BE2C (cell line): ENCODE results near the gene ZNF814.
"Not testable (repeated sequence)": the region's sequence is repeated elsewhere in the genome, so short reads cannot be mapped to it uniquely, and the experiment has no call there.

Source experiments
- DNase-seq: peaks from one replicate; pipeline ENCODE4 v3.0.0-alpha.2; 2020
- H3K27me3 ChIP-seq: fragments of 250-450 bp; sonication (Bioruptor Pico); 2 replicates; pipeline ENCODE4 v1.5.1; 2020; ENCODE audit warnings: mild to moderate bottlenecking
- H3K36me3 ChIP-seq: fragments of 250-450 bp; sonication (Bioruptor Pico); 2 replicates; pipeline ENCODE4 v1.5.1; 2020; ENCODE audit warnings: mild to moderate bottlenecking
- H3K4me1 ChIP-seq: fragments of 250-450 bp; sonication (Bioruptor Pico); 2 replicates; pipeline ENCODE4 v1.5.1; 2020
- H3K4me3 ChIP-seq: 2 replicates; pipeline ENCODE4 v1.5.1; 2011; ENCODE audit warnings: low read depth, low read length
- H3K9me3 ChIP-seq: fragments of 250-450 bp; sonication (Bioruptor Pico); 2 replicates; pipeline ENCODE4 v1.5.1; 2020
- CTCF ChIP-seq: IDR thresholded peaks from 2 replicates; pipeline ENCODE4 v1.5.1; 2012; ENCODE audit warnings: mild to moderate bottlenecking, low read depth, low read length

The ZNF814 gene

GRCh38 chr19:57867868-57868492, 20.9 kb downstream of the ZNF814 start:
- no peaks in the 10 kb centered on the region; the same call in 1 of the 2 replicates for H3K9me3 ChIP-seq
- no peaks in the 10 kb centered on the region for H3K27me3 ChIP-seq
- no peaks in the 10 kb centered on the region for H3K4me1 ChIP-seq
- H3K36me3 ChIP-seq = peaks cover 69% of the 10 kb centered on the region
- no peak for DNase-seq
- TF ChIP-seq CTCF = no peak
- no peak overlapping the region for H3K4me3 ChIP-seq

GRCh38 chr19:57862351-57862750, 26.5 kb downstream of the ZNF814 start:
- not testable (repeated sequence) for H3K9me3 ChIP-seq, H3K4me1 ChIP-seq, DNase-seq, H3K4me3 ChIP-seq, H3K27me3 ChIP-seq
- peaks cover 63% of the 10 kb centered on the region for H3K36me3 ChIP-seq

GRCh38 chr19:57854117-57854516, 34.7 kb downstream of the ZNF814 start:
- DNase-seq, H3K9me3 ChIP-seq, H3K4me1 ChIP-seq, H3K4me3 ChIP-seq, H3K27me3 ChIP-seq: not testable (repeated sequence)
- H3K36me3 ChIP-seq = peaks cover 39% of the 10 kb centered on the region

- H3K4me3 ChIP-seq, H3K9me3 ChIP-seq, DNase-seq, H3K27me3 ChIP-seq, H3K4me1 ChIP-seq: not testable (repeated sequence)
- peaks cover 30% of the 10 kb centered on the region for H3K36me3 ChIP-seq
Observed at GRCh38 chr19:57851812-57852603, 36.8 kb downstream of the ZNF814 start.

GRCh38 chr19:57850553-57851017, 38.3 kb downstream of the ZNF814 start:
- TF ChIP-seq CTCF = no peak
- Histone ChIP-seq H3K9me3 (no peaks in the 10 kb centered on the region), H3K4me3 (peak overlapping the region; percentile 84), H3K36me3 (peaks cover 20% of the 10 kb centered on the region), H3K4me1 (no peaks in the 10 kb centered on the region), H3K27me3 (no peaks in the 10 kb centered on the region)
- DNase-seq = peak; percentile 23

- peak; percentile 72 for DNase-seq
- H3K9me3 ChIP-seq, H3K27me3 ChIP-seq, H3K4me1 ChIP-seq: not testable (repeated sequence)
- H3K4me3 ChIP-seq = peak within 1 kb of the TSS; percentile 84
- H3K36me3 ChIP-seq = peaks cover 14% of the 10 kb centered on the region
Observed at GRCh38 chr19:57849666-57850473, 39.0 kb downstream of the ZNF814 start, which contains the start of gene ZNF587. TSS of gene ZNF587 (plus strand) at chr19:57849859. CDS start at chr19:57850039, 180 bp downstream.

- H3K36me3 ChIP-seq, H3K4me1 ChIP-seq, DNase-seq, H3K27me3 ChIP-seq, H3K9me3 ChIP-seq: not testable (repeated sequence)
- peak overlapping the region; percentile 84 for H3K4me3 ChIP-seq
Observed at GRCh38 chr19:57849162-57849665, 39.6 kb downstream of the ZNF814 start.

- DNase-seq, H3K9me3 ChIP-seq, H3K27me3 ChIP-seq, H3K4me1 ChIP-seq, H3K4me3 ChIP-seq: not testable (repeated sequence)
- peaks cover 12% of the 10 kb centered on the region for H3K36me3 ChIP-seq
Observed at GRCh38 chr19:57847164-57847563, 41.7 kb downstream of the ZNF814 start.
